Mucosa of descending colon (tissue), 3 donors: ENCODE data around the gene KCNQ4. TPM values are rescaled to one million over a fixed set of nuclear protein-coding genes. Genes with fewer than 3 reads are reported as not detected.

Experiments
- ATAC-seq: fragments of 200-7000 bp; cut with Tn5 transposase; one replicate; pipeline ENCODE4 v1.9.1; 2020; ENCODE audit warnings: mild to moderate bottlenecking, moderate library complexity
- DNase-seq, 3 donors: peaks; one replicate each; pipeline ENCODE4 v3.0.0-alpha.2; 2020
- H3K36me3 ChIP-seq: fragments of 200-600 bp; one replicate; pipeline ENCODE4 v1.8.0; 2021; ENCODE audit warnings: low read depth, mild to moderate bottlenecking
- H3K4me1 ChIP-seq: fragments of 200-600 bp; one replicate; pipeline ENCODE4 v1.8.0; 2021; ENCODE audit warnings: low read depth, mild to moderate bottlenecking
- H3K4me3 ChIP-seq: fragments of 200-600 bp; one replicate; pipeline ENCODE4 v1.8.0; 2021; ENCODE audit warnings: mild to moderate bottlenecking
- H3K9me3 ChIP-seq: fragments of 200-600 bp; one replicate; pipeline ENCODE4 v1.8.0; 2021; ENCODE audit warnings: mild to moderate bottlenecking
- intact Hi-C, 2 donors: fragments of 100-400 bp; cut with DNase I in 1 of 2; cut with micrococcal nuclease in 1 of 2; formaldehyde crosslinking; loops; one replicate each; pipeline versions ENCODE4 v1.11.0 to v1.11.1; 2022; cut with DNase I, micrococcal nuclease
- total RNA-seq, 3 donors: library from RNA; stranded (reverse); fragmentation: NEBNext Ultra II Directional in 2 of 3; extraction: Animal tissue kit (Norgen Biotek cat#: 25700) in 2 of 3; gene quantifications; one replicate each; pipeline versions ENCODE4 v1.2.1 to v1.2.4, GENCODE V29; 2021 to 2023
- TF ChIP-seq, protein P1 (sequence below): fragments of 200-600 bp; IDR thresholded peaks from one replicate; pipeline ENCODE4 v1.8.0; 2022; ENCODE audit warnings: antibody characterized with exemption, mild to moderate bottlenecking
- donor health status: DM: no; HTN: no; CAD: no; lungs with moderate emphysema.
- donor health status: DM: no; HTN: no; CAD: no.
- donor health status: DM: no; HTN: yes; CAD: no.

KCNQ4 gene
- total RNA-seq, 3 donors from 2014 or later: 1.3 to 13.0 (median 2.3) TPM

DNA sequence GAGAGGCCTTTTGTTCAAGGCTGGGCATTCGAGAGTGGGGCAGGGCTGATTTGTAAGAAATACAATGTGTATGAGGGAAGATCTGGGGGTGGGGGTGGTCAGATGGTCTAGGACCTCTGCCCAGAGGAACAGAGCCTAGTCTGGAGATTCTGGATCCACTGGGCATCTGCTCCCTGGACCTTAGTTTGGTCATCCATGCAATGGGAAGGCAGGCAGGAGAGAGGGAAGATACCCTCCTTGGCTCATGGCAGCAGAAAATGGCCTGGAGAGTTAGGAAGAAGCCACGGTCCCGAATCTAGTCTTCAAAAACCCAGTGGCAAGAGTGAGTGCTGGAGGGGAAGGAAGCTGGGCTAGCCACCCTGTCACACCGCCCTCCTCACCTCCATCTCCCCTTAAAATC, 39.8 kb downstream of the KCNQ4 start:
- TF ChIP-seq, protein P1, sequence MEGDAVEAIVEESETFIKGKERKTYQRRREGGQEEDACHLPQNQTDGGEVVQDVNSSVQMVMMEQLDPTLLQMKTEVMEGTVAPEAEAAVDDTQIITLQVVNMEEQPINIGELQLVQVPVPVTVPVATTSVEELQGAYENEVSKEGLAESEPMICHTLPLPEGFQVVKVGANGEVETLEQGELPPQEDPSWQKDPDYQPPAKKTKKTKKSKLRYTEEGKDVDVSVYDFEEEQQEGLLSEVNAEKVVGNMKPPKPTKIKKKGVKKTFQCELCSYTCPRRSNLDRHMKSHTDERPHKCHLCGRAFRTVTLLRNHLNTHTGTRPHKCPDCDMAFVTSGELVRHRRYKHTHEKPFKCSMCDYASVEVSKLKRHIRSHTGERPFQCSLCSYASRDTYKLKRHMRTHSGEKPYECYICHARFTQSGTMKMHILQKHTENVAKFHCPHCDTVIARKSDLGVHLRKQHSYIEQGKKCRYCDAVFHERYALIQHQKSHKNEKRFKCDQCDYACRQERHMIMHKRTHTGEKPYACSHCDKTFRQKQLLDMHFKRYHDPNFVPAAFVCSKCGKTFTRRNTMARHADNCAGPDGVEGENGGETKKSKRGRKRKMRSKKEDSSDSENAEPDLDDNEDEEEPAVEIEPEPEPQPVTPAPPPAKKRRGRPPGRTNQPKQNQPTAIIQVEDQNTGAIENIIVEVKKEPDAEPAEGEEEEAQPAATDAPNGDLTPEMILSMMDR: no peak
- ATAC-seq (no peak), DNase-seq (no peak)
- Histone ChIP-seq H3K9me3 (no peaks in the 10 kb centered on the region), H3K36me3 (no peaks in the 10 kb centered on the region), H3K4me3 (no peak overlapping the region), H3K4me1 (no peaks in the 10 kb centered on the region)
- intact Hi-C loops: no loop called here

DNA sequence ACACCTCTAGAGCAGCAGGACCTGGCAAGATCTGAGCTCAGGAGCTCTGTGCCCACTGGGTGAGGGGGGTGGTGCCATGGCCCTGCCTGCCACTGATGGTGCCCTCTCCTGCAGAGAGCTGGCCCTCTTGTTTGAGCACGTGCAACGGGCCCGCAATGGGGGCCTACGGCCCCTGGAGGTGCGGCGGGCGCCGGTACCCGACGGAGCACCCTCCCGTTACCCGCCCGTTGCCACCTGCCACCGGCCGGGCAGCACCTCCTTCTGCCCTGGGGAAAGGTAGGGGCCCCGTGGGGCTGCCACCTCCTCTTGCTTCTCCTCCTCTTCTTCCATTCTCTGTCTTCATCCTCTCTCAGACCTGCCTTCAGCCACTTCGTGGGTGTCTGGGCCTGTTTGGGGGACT, 40.4 kb downstream of the KCNQ4 start:
- DNase-seq: peak in 1 of 3 donors; percentile 29
- Histone ChIP-seq H3K9me3 (no peaks in the 10 kb centered on the region), H3K36me3 (no peaks in the 10 kb centered on the region), H3K4me3 (no peak overlapping the region), H3K4me1 (no peaks in the 10 kb centered on the region)
- TF ChIP-seq, protein P1: no peak
- no peak for ATAC-seq
- intact Hi-C loops: no loop called here

DNA sequence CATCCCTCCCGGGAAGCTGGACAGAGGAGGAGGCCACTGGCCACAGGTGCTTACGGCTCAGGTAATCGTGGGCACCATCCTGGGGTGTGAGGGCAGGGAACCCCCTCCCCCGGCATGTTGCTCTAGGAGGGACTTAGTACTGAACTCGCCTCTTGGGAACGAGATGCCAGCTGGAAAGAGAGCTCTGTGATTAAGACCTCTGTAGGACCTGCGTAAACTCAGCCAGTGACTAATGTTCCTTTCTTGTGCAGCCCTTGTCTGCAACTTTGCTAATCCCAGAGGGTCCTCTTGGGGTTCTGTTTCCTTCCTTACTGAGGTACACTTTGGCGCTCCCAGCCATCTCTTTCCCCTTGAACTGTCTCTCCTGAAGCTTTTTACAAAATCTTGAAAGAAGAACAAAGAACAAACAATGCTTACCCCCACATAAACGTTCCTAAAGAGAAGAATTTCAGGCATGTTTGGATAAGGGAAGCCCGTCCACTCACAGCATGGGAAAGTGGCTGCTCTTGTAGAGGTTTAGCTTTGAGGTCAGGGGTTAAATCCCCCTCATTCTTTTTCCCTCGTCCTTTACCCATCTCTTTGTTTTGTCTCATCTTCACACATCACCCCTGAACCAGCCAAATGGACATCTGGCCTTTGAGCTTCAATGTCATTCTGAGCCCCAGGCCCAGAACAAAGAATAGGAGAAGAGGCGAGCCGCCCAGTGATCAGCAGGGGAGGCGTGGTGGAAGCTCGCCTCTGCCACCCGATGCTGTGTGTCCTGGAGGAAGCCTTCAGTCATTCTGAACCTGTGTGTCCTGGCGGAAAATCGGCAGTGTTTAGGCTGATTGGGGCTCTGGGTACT, 41.2 kb downstream of the KCNQ4 start:
- Histone ChIP-seq H3K36me3 (no peaks in the 10 kb centered on the region), H3K4me3 (no peak overlapping the region), H3K9me3 (no peaks in the 10 kb centered on the region), H3K4me1 (no peaks in the 10 kb centered on the region)
- intact Hi-C loops: no loop called here
- TF ChIP-seq, protein P1: no peak
- ATAC-seq (no peak), DNase-seq (no peak)

GRCh38 chr1:40825435-40825788, 41.8 kb downstream of the KCNQ4 start:
- intact Hi-C loops: no loop called here
- H3K9me3 ChIP-seq: no peaks in the 10 kb centered on the region
- ATAC-seq (no peak), DNase-seq (no peak)
- no peak overlapping the region for H3K4me3 ChIP-seq
- TF ChIP-seq, protein P1: no peak
- H3K4me1 ChIP-seq: no peaks in the 10 kb centered on the region
- no peaks in the 10 kb centered on the region for H3K36me3 ChIP-seq

- intact Hi-C loops: no loop called here
- H3K9me3 ChIP-seq: no peaks in the 10 kb centered on the region
- TF ChIP-seq, protein P1: no peak
- no peak overlapping the region for H3K4me3 ChIP-seq
- H3K4me1 ChIP-seq: no peaks in the 10 kb centered on the region
- ATAC-seq (no peak), DNase-seq (no peak)
- no peaks in the 10 kb centered on the region for H3K36me3 ChIP-seq
These were observed 42.4 kb downstream of the KCNQ4 start for GRCh38 chr1:40825996-40826395.
